ENCODE measurements around the gene VGLL1.

Gene VGLL1

DNA sequence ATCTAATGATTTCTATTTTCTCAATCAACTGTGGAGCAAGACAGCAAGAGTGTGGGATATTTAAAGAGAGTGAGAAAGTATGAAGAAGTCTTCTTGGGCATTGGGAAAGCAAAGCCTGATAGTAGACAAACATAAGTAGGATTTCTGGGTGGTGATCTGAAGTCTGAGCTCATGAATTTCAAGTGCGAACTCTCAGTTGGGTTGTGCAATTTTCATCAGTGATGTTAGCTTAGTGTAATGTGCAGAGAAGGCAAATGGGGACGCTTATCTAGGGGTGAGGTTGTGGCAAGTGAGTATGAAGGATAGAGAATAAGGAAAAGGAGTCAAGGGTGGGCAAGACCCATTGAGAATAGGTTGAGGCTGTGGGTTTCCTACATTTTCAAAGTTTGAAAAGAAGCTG, 23.7 kb downstream of the VGLL1 start:
- no peak for DNase-seq

DNA sequence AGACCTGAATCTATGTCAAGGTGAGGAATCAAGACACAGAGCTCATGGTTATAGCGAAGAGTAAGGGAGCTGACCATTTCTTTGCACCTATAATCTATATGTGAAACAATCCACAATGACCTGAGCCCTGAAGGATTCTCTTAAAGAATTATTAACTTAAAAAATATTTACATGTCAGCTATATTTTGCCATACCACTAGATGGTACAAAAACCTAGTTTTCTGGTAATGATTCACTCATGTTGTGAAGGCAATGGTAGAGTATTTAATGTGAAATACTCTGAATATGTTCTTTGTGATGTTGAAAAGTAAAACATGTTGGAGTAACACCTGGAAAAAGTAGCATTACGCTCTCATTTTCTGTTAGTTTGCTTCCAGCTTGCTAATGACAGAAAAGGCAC, 40.0 kb downstream of the VGLL1 start:
- DNase-seq: no peak

- DNase-seq: no peak
These were observed 42.5 kb downstream of the VGLL1 start for GRCh38 chrX:136574548-136574947.

GRCh38 chrX:136577552-136577951, 45.5 kb downstream of the VGLL1 start:
- DNase-seq: peak; percentile 76

GRCh38 chrX:136580316-136580715, 48.3 kb downstream of the VGLL1 start:
- DNase-seq: no peak

DNA sequence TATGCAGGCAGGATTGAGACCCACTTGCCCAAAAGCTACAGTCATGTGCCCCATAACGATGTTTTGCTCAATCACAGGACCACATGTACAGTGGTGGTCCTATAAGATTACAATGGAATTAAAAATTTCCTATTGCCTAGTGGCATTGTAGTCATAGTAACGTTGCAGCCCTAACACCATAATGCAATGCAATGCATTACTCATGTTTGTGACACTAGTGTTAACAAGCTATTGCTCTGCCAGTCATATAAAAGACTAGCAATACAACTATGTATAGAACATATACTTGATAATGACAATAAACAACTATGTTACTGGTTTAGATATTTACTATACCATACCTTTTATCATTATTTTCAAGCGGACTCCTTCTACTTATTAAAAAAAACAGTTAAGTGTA, 50.6 kb downstream of the VGLL1 start:
- no peak for DNase-seq

GRCh38 chrX:136584545-136584944, 52.5 kb downstream of the VGLL1 start:
- peak; percentile 60 for DNase-seq

DNA sequence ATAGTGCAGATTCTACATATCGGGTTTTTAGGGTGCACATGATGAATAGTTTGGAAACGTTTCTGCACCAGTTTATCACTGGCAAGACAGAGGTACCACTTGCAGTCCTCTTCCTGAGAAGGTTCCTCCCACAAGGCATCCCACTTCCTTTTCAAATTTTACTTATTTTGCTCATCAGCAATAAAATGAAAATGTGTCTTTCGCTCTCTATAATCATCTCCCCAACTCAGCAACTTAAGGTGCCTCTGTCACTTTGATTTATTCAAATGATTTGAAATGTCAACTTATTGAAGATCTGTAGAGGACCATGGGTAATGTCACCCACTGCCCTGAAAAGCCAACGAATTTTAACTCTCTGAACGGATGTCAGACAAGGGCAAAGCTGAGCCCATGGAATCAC, 53.2 kb downstream of the VGLL1 start:
- DNase-seq: no peak

GRCh38 chrX:136585960-136586359, 53.9 kb downstream of the VGLL1 start:
- no peak for DNase-seq

GRCh38 chrX:136586386-136586785, 54.4 kb downstream of the VGLL1 start:
- no peak for DNase-seq

DNA sequence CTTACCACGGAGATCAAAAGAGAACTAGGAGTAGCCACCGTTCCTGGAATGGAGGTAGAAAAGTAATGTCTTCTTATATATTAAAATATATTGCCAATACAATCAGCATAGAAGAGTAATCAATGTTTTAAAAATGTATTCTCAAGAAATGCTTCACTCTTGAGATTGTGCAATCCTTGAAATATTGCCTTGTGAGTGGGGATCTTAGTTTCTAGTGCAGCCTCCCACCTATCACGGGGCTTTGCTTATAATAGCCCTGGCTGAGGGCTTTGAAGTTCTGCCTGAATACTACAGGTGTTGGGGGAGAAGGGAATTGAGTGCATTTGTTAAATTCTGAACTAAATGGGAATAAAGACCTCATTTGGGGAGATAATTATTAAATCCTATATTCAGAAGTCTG, 55.5 kb downstream of the VGLL1 start:
- no peak for DNase-seq

GRCh38 chrX:136588036-136588435, 56.0 kb downstream of the VGLL1 start:
- no peak for DNase-seq

- no peak for DNase-seq
These were observed 58.0 kb downstream of the VGLL1 start for GRCh38 chrX:136589966-136590365.

- no peak for DNase-seq
These were observed 65.3 kb downstream of the VGLL1 start for GRCh38 chrX:136597356-136597755.

DNA sequence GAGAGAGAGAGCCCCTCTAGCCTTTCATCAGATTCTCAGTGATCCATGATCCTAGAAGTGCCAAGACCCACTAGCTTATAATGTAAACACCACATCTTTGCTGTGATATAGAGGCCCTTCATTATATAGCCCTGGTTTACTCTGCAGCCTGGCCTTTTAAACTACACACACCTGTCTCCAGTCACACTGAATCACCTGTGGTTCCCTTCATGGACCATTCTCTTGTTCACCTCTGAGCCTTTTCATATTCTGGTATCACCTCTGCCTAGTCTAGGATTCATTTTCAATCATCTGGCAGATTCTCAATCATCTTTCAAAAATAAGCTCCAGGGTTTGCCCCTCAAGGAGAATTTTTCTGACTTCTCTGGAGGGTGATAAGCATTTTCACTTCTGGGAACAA, 65.9 kb downstream of the VGLL1 start:
- no peak for DNase-seq

DNA sequence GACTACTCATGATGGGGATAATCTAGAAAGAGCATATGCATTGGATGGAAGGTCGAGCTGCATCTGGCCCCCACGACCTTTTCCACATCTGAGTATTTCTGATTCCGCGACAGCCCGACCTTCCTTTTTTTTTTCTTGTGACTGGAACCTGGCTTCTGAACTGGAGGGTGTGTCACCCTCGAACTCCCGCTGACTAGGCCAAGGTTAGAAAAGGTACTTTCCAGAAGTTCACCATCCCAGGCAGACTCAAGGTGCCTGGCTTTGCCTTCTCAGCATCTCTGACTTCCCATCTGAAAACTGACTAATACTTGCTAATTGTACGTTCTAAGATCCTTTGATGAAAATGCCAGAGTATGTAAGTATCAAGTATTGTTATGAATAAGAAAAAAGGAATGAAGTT, 66.6 kb downstream of the VGLL1 start:
- peak; percentile 52 for DNase-seq

GRCh38 chrX:136600059-136600458, 68.0 kb downstream of the VGLL1 start:
- no peak for DNase-seq
